ENCODE data around the gene CELSR1.

CELSR1 gene

GRCh38 chr22:46349681-46350080 lies 187.7 kb downstream of the CELSR1 start:
- DNase-seq (ENCODE audit: low read depth in 2 of 2), result no peak

- DNase-seq (ENCODE audit: low read depth in 2 of 2), result no peak
Observed at GRCh38 chr22:46349238-46349637, 188.2 kb downstream of the CELSR1 start.

GRCh38 chr22:46348099-46348695 lies 189.2 kb downstream of the CELSR1 start:
- no peak for DNase-seq (ENCODE audit: low read depth in 2 of 2)

- no peak for DNase-seq (ENCODE audit: low read depth in 2 of 2)
Observed at GRCh38 chr22:46347646-46348045, 189.8 kb downstream of the CELSR1 start.

GRCh38 chr22:46346680-46347405 lies 190.6 kb downstream of the CELSR1 start:
- no peak for DNase-seq (ENCODE audit: low read depth in 2 of 2)

GRCh38 chr22:46340676-46341075 lies 196.7 kb downstream of the CELSR1 start:
- DNase-seq (ENCODE audit: low read depth in 2 of 2), result no peak

GRCh38 chr22:46339956-46340355 lies 197.5 kb downstream of the CELSR1 start:
- DNase-seq (ENCODE audit: low read depth in 2 of 2), result no peak

GRCh38 chr22:46338636-46339035 lies 198.8 kb downstream of the CELSR1 start:
- no peak for DNase-seq (ENCODE audit: low read depth in 2 of 2)

- DNase-seq (ENCODE audit: low read depth in 2 of 2), result no peak
Observed at GRCh38 chr22:46337870-46338269, 199.6 kb downstream of the CELSR1 start.

GRCh38 chr22:46336119-46337078 lies 201.0 kb downstream of the CELSR1 start:
- DNase-seq (ENCODE audit: low read depth in 2 of 2), result no peak

- DNase-seq (ENCODE audit: low read depth in 2 of 2), result peak; percentile 45 to 55
Observed at GRCh38 chr22:46335201-46336118, 202.0 kb downstream of the CELSR1 start, which contains the start of gene TRMU. TRMU (plus strand) TSS chr22:46335714; CDS start chr22:46335765, 51 bp downstream.

- DNase-seq (ENCODE audit: low read depth in 2 of 2), result no peak
Observed at GRCh38 chr22:46331496-46331895, 205.9 kb downstream of the CELSR1 start.

- DNase-seq (ENCODE audit: low read depth in 2 of 2), result no peak
Observed at GRCh38 chr22:46330426-46330825, 207.0 kb downstream of the CELSR1 start.

GRCh38 chr22:46329616-46330015 lies 207.8 kb downstream of the CELSR1 start:
- DNase-seq (ENCODE audit: low read depth in 2 of 2), result no peak

GRCh38 chr22:46328797-46329196 lies 208.6 kb downstream of the CELSR1 start:
- no peak for DNase-seq (ENCODE audit: low read depth in 2 of 2)

GRCh38 chr22:46327691-46328465 lies 209.5 kb downstream of the CELSR1 start:
- DNase-seq (ENCODE audit: low read depth in 2 of 2), result no peak

GRCh38 chr22:46326066-46326680 lies 211.2 kb downstream of the CELSR1 start:
- DNase-seq (ENCODE audit: low read depth in 2 of 2), result no peak

- DNase-seq (ENCODE audit: low read depth in 2 of 2), result no peak
Observed at GRCh38 chr22:46323162-46323561, 214.3 kb downstream of the CELSR1 start.

- no peak for DNase-seq (ENCODE audit: low read depth in 2 of 2)
Observed at GRCh38 chr22:46322711-46323110, 214.7 kb downstream of the CELSR1 start.
